Ramos (cell line): Measurements from ENCODE around the gene LEPROT.
"Not testable (repeated sequence)": the region's sequence is repeated elsewhere in the genome, so short reads cannot be mapped to it uniquely, and the experiment has no call there.

Experiments
- in situ Hi-C: fragments of 300-500 bp; cut with MboI; formaldehyde crosslinking; loops from one replicate; pipeline ENCODE4 v1.14.3; 2022; ENCODE audit warnings: low sequenced_read_pairs; ENCODE audit not compliant: unreplicated experiment

LEPROT gene

GRCh38 chr1:65432918-65433317 lies 12.4 kb downstream of the LEPROT start:
- in situ Hi-C loops = no loop called here

- in situ Hi-C loops = no loop called here
These were observed 13.8 kb downstream of the LEPROT start for GRCh38 chr1:65434255-65434654.

- in situ Hi-C loops = no loop called here
These were observed 14.3 kb downstream of the LEPROT start for GRCh38 chr1:65434760-65435159.

GRCh38 chr1:65435987-65436386 lies 15.5 kb downstream of the LEPROT start:
- in situ Hi-C loops = no loop called here

- in situ Hi-C loops = no loop called here
These were observed 17.1 kb downstream of the LEPROT start for GRCh38 chr1:65437616-65438015.

- in situ Hi-C loops = no loop called here
These were observed 19.9 kb downstream of the LEPROT start for GRCh38 chr1:65440322-65440900.

- in situ Hi-C loops = no loop called here
These were observed 20.4 kb downstream of the LEPROT start for GRCh38 chr1:65440915-65441314.

- in situ Hi-C loops = no loop called here
These were observed 21.0 kb downstream of the LEPROT start for GRCh38 chr1:65441464-65441863.

- in situ Hi-C loops = no loop called here
These were observed 22.0 kb downstream of the LEPROT start for GRCh38 chr1:65442442-65442841.

GRCh38 chr1:65443647-65444046 lies 23.2 kb downstream of the LEPROT start:
- in situ Hi-C loops = no loop called here

GRCh38 chr1:65444128-65444640 lies 23.7 kb downstream of the LEPROT start:
- in situ Hi-C loops = no loop called here

- in situ Hi-C loops = no loop called here
These were observed 25.4 kb downstream of the LEPROT start for GRCh38 chr1:65445837-65446236.

- in situ Hi-C loops = no loop called here
These were observed 28.9 kb downstream of the LEPROT start for GRCh38 chr1:65449214-65449823.

- in situ Hi-C loops = not testable (repeated sequence)
These were observed 35.2 kb downstream of the LEPROT start for GRCh38 chr1:65455678-65456077.

- in situ Hi-C loops = no loop called here
These were observed 36.0 kb downstream of the LEPROT start for GRCh38 chr1:65456481-65456880.

- in situ Hi-C loops = no loop called here
These were observed 37.4 kb downstream of the LEPROT start for GRCh38 chr1:65457868-65458267.

- in situ Hi-C loops = no loop called here
These were observed 38.4 kb downstream of the LEPROT start for GRCh38 chr1:65458730-65459396.

GRCh38 chr1:65459397-65459768 lies 38.9 kb downstream of the LEPROT start:
- in situ Hi-C loops = no loop called here

- in situ Hi-C loops = loop anchor here (10.0 kb wide), 1 partner anchor 231 kb away; no protein-coding TSS in a partner anchor
These were observed 45.4 kb downstream of the LEPROT start for GRCh38 chr1:65465837-65466236.

GRCh38 chr1:65467536-65467935 lies 47.1 kb downstream of the LEPROT start:
- in situ Hi-C loops = loop anchor here (10.0 kb wide), 1 partner anchor 233 kb away; no protein-coding TSS in a partner anchor

- in situ Hi-C loops = loop anchor here (10.0 kb wide), 1 partner anchor 235 kb away; no protein-coding TSS in a partner anchor
These were observed 48.8 kb downstream of the LEPROT start for GRCh38 chr1:65469126-65469888.
